LNCAP (cell line): Measurements from ENCODE around the gene PSD.

ENCODE experiments used
- TF ChIP-seq, protein P1 (sequence below): fragments of 450-650 bp; IDR thresholded peaks from 2 replicates; pipeline ENCODE4 v1.5.1; 2017; ENCODE audit warnings: mild to moderate bottlenecking

Gene PSD

GRCh38 chr10:102403115-102403514 lies 15.5 kb downstream of the PSD start:
- TF ChIP-seq, protein P1, sequence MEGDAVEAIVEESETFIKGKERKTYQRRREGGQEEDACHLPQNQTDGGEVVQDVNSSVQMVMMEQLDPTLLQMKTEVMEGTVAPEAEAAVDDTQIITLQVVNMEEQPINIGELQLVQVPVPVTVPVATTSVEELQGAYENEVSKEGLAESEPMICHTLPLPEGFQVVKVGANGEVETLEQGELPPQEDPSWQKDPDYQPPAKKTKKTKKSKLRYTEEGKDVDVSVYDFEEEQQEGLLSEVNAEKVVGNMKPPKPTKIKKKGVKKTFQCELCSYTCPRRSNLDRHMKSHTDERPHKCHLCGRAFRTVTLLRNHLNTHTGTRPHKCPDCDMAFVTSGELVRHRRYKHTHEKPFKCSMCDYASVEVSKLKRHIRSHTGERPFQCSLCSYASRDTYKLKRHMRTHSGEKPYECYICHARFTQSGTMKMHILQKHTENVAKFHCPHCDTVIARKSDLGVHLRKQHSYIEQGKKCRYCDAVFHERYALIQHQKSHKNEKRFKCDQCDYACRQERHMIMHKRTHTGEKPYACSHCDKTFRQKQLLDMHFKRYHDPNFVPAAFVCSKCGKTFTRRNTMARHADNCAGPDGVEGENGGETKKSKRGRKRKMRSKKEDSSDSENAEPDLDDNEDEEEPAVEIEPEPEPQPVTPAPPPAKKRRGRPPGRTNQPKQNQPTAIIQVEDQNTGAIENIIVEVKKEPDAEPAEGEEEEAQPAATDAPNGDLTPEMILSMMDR, result no peak

DNA sequence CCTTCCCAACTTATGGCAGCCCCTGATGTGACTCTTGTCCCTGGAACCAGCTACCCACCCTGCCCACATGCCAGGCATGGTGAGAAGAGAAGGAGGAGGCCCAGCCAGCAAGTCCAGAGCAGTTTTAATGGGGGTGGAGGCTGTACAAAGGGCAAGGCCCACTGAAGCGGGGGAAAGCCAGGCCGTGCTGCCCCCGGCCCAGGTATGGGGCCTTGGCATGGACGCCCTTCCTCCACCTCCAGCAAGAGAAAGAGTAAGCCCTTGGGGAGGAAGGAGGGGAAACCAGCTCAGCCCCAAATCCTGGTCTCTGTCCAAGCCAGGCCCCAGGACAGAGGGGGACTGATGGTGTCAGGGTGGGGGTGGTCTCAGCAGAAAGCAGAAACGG lies 16.1 kb downstream of the PSD start:
- TF ChIP-seq, protein P1, result no peak

DNA sequence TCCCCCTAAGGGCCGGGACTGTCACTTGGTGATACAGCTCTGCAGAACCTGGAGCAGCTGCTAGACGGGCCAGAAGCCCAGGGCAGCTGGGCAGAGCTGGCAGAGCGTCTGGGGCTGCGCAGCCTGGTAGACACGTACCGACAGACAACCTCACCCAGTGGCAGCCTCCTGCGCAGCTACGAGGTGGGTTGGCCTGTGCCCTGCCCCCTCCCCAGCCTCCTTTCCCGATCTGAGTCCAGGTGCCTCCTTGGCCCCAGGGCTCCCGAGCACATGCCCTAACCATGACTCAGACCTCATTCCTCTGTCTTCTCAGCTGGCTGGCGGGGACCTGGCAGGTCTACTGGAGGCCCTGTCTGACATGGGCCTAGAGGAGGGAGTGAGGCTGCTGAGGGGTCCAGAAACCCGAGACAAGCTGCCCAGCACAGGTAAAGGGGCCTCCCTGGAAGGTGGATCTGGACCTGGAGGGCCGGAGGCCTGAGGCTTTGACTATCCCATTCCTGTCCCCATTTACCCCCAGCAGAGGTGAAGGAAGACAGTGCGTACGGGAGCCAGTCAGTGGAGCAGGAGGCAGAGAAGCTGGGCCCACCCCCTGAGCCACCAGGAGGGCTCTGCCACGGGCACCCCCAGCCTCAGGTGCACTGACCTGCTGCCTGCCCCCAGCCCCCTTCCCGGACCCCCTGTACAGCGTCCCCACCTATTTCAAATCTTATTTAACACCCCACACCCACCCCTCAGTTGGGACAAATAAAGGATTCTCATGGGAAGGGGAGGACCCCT lies 16.7 kb downstream of the PSD start:
- TF ChIP-seq, protein P1, result no peak

- TF ChIP-seq, protein P1, result no peak
These were observed 17.3 kb downstream of the PSD start for GRCh38 chr10:102401342-102401654.

GRCh38 chr10:102400598-102401341 lies 17.8 kb downstream of the PSD start:
- TF ChIP-seq, protein P1, result no peak

DNA sequence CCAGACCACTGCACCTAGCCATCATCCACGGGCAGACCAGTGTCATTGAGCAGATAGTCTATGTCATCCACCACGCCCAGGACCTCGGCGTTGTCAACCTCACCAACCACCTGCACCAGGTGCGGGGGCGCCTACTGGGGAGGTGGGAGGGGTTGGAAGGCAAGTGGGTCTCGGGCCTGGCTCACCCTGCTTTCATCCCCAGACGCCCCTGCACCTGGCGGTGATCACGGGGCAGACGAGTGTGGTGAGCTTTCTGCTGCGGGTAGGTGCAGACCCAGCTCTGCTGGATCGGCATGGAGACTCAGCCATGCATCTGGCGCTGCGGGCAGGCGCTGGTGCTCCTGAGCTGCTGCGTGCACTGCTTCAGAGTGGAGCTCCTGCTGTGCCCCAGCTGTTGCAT lies 18.5 kb downstream of the PSD start:
- TF ChIP-seq, protein P1, result no peak

- TF ChIP-seq, protein P1, result peak; percentile 97
These were observed 19.2 kb downstream of the PSD start for GRCh38 chr10:102399217-102400021.
